ENCODE measurements around the gene RPL29.

The RPL29 gene

DNA sequence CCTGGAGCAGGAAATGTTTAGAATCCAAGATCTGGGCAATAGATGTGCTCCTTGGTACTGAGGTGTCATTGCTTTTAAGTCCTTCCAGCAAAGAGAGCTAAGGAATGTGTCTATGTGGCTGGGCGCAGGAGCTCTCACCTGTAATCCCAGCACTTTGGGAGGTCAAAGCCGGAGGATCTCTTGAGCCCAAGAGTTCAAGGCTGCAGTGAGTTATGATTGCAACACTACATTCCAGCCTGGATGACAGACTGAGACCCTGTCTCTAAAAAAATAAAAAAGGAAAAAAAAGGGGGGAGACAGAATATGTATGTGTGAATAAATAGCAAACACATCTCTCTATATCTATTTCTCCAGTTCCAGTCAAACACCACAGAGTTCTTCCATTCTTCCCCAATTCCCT, 44.8 kb downstream of the RPL29 start:
- peaks cover 9% of the 10 kb centered on the region for H3K36me3 ChIP-seq (ENCODE audit: control insufficient read depth, insufficient read depth, low read length)
- H3K4me3 ChIP-seq (replicated peaks; ENCODE audit: low read depth, low read length) = no peak overlapping the region
- TF ChIP-seq, protein P1, sequence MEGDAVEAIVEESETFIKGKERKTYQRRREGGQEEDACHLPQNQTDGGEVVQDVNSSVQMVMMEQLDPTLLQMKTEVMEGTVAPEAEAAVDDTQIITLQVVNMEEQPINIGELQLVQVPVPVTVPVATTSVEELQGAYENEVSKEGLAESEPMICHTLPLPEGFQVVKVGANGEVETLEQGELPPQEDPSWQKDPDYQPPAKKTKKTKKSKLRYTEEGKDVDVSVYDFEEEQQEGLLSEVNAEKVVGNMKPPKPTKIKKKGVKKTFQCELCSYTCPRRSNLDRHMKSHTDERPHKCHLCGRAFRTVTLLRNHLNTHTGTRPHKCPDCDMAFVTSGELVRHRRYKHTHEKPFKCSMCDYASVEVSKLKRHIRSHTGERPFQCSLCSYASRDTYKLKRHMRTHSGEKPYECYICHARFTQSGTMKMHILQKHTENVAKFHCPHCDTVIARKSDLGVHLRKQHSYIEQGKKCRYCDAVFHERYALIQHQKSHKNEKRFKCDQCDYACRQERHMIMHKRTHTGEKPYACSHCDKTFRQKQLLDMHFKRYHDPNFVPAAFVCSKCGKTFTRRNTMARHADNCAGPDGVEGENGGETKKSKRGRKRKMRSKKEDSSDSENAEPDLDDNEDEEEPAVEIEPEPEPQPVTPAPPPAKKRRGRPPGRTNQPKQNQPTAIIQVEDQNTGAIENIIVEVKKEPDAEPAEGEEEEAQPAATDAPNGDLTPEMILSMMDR (IDR thresholded peaks at IDR 0.05; ENCODE audit: insufficient read depth, low read length, poor library complexity, severe bottlenecking) = no peak
- H3K27me3 ChIP-seq (replicated peaks; ENCODE audit: control insufficient read depth, insufficient read depth, low read length) = no peaks in the 10 kb centered on the region
- DNase-seq (ENCODE audit: extremely low read depth, insufficient read length) = no peak

DNA sequence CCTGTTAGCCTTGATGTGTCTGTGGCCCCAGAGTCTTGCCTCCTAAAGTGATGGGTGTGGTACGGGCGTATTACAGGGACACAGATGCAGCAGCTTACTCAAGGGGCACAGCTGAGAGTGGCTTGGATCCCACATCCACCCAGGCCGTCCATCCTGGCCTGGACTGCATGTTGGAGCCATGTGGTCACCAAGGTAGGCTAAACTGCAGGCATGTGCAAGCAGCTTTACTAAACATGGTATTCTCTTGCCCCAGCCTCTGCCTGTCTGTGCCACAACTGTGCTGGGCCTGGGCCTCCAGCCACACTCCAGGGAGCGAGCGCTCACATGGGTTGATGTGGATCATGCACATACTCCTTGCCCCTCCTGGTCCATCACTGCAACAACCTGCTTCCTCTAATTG, 46.6 kb downstream of the RPL29 start:
- DNase-seq (ENCODE audit: extremely low read depth, insufficient read length) = no peak
- Histone ChIP-seq H3K4me3 (replicated peaks; ENCODE audit: low read depth, low read length) (no peak overlapping the region), H3K36me3 (ENCODE audit: control insufficient read depth, insufficient read depth, low read length) (peaks cover 17% of the 10 kb centered on the region), H3K27me3 (replicated peaks; ENCODE audit: control insufficient read depth, insufficient read depth, low read length) (no peaks in the 10 kb centered on the region)
- TF ChIP-seq, protein P1 (IDR thresholded peaks at IDR 0.05; ENCODE audit: insufficient read depth, low read length, poor library complexity, severe bottlenecking) = no peak

DNA sequence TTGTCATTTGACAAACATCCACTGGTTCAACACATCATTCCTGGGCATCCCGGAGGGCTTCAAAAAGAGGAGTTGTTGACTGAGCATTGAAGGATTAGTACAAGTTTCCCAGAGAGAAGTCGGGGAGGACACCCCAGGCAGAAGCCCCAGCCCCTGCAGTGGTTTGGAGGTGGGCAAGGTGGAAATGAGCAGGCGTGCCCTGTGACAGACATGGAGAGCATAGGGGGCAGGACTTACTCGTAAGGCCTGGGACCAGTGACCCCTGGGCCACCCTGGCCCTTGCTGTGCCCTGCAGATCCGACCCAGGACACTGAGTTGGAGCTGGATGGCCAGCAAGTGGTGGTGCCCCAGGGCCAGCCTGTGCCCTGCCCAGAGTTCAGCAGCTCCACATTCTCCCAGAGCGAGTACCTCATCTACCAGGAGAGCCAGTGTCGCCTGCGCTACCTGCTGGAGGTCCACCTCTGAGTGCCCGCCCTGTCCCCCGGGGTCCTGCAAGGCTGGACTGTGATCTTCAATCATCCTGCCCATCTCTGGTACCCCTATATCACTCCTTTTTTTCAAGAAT, 47.6 kb downstream of the RPL29 start:
- TF ChIP-seq, protein P1 (IDR thresholded peaks at IDR 0.05; ENCODE audit: insufficient read depth, low read length, poor library complexity, severe bottlenecking) = no peak
- DNase-seq (ENCODE audit: extremely low read depth, insufficient read length) = no peak
- Histone ChIP-seq H3K4me3 (replicated peaks; ENCODE audit: low read depth, low read length) (no peak overlapping the region), H3K27me3 (replicated peaks; ENCODE audit: control insufficient read depth, insufficient read depth, low read length) (no peaks in the 10 kb centered on the region), H3K36me3 (ENCODE audit: control insufficient read depth, insufficient read depth, low read length) (peaks cover 17% of the 10 kb centered on the region)

DNA sequence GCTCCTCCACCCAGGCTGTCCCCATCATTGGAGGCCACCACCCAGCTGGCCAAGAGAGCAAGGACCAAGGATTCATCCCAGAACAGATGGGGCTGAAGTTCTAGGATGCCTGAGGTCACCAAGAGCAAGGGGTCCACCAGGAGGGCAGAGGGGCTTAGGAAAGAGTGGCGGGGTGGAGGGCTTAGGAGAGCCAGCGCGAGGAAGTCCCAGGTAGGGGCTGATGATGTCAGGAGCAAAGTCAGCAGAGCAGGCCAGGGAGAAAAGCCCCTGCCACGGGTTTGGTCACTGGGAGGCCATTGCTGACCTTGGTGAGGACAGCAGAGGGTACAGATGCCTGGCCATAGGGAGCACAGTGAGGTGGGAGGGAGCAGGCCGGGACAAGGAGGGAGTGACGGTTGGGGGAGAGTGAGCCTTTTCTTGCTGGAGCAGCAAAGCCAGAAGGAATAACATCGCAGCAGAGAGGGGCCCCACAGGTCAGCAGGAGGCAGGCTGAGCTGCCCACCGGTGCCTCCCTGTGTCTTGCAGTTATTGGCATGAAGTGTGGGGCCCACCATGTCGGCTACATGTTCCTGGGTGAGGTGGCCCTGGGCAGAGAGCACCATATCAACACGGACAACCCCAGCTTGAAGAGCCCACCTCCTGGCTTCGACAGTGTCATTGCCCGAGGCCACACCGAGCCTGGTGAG, 48.3 kb downstream of the RPL29 start:
- peaks cover 17% of the 10 kb centered on the region for H3K36me3 ChIP-seq (ENCODE audit: control insufficient read depth, insufficient read depth, low read length)
- H3K4me3 ChIP-seq (replicated peaks; ENCODE audit: low read depth, low read length) = no peak overlapping the region
- H3K27me3 ChIP-seq (replicated peaks; ENCODE audit: control insufficient read depth, insufficient read depth, low read length) = no peaks in the 10 kb centered on the region
- TF ChIP-seq, protein P1 (IDR thresholded peaks at IDR 0.05; ENCODE audit: insufficient read depth, low read length, poor library complexity, severe bottlenecking) = no peak
- no peak for DNase-seq (ENCODE audit: extremely low read depth, insufficient read length)

DNA sequence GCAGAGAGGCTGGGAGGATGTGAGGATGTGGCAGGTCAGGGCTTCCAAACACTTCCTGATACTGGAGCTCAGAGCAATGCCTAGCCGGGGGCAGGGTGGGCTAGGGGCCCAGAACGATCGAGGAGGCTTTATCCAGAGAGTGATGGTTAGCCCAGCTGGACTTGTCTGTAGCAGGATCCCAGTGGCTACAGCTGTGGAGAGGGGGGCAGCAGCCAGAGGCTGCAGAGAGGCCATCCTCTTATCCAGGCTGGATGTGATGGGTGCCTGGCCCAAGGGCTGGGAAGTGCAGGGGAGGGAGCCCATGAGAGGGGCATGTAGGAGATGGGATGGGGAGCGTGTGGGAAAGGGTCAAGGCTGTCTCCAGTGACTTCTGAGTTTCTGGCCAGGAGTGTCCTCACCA, 48.9 kb downstream of the RPL29 start:
- DNase-seq (ENCODE audit: extremely low read depth, insufficient read length) = no peak
- no peaks in the 10 kb centered on the region for H3K27me3 ChIP-seq (replicated peaks; ENCODE audit: control insufficient read depth, insufficient read depth, low read length)
- H3K36me3 ChIP-seq (ENCODE audit: control insufficient read depth, insufficient read depth, low read length) = peaks cover 17% of the 10 kb centered on the region
- no peak overlapping the region for H3K4me3 ChIP-seq (replicated peaks; ENCODE audit: low read depth, low read length)
- TF ChIP-seq, protein P1 (IDR thresholded peaks at IDR 0.05; ENCODE audit: insufficient read depth, low read length, poor library complexity, severe bottlenecking) = no peak

Measured in GM06990 (cell line).